K562 (cell line): Measurements from ENCODE around the gene CNPY2. TPM values are rescaled to one million over a fixed set of nuclear protein-coding genes. Genes with fewer than 3 reads are reported as not detected.
A peak's percentile ranks its signal among the peaks of the same experiment; 100 is the strongest.

Source experiments
- BCL6 ChIP-seq: fragments of 250-450 bp; sonication (Bioruptor Pico); IDR thresholded peaks from 2 replicates; pipeline ENCODE4 v1.4.0; 2020
- BHLHE40 ChIP-seq: IDR thresholded peaks from 2 replicates; pipeline ENCODE4 v1.6.1; 2011; ENCODE audit warnings: low read length, improper control_type of control experiment
- BRF1 ChIP-seq: IDR thresholded peaks from 3 replicates; pipeline ENCODE4 v1.6.1; 2011; ENCODE audit warnings: borderline replicate concordance, mild to moderate bottlenecking; ENCODE audit not compliant: insufficient read length; ENCODE audit errors: extremely low read depth
- CEBPB ChIP-seq: fragments of 450-650 bp; IDR thresholded peaks from 2 replicates; pipeline ENCODE4 v1.6.1; 2016; ENCODE audit warnings: missing genetic modification characterization, missing compliant biosample characterization
- CREB3 ChIP-seq: fragments of 450-650 bp; conservative IDR thresholded peaks from 2 replicates; pipeline ENCODE4 v1.6.1; 2016; ENCODE audit warnings: missing genetic modification characterization, low read depth, mild to moderate bottlenecking, missing compliant biosample characterization, moderate library complexity
- DEAF1 ChIP-seq: fragments of 450-650 bp; formaldehyde crosslinking; IDR thresholded peaks from 2 replicates; pipeline ENCODE4 v1.4.0; 2020; ENCODE audit warnings: mild to moderate bottlenecking, moderate library complexity
- IRF9 ChIP-seq: fragments of 450-650 bp; IDR thresholded peaks from 2 replicates; pipeline ENCODE4 v1.6.1; 2016; ENCODE audit warnings: missing biosample characterization, missing genetic modification characterization
- MAX ChIP-seq: sonication (generic); formaldehyde crosslinking; IDR thresholded peaks from 2 replicates; pipeline ENCODE4 v1.9.0; 2022; ENCODE audit warnings: mild to moderate bottlenecking, missing genetic modification reagents
- MTA3 ChIP-seq: fragments of 450-650 bp; formaldehyde crosslinking; IDR thresholded peaks from 2 replicates; pipeline ENCODE4 v1.6.1; 2017; ENCODE audit warnings: mild to moderate bottlenecking, borderline replicate concordance
- NR0B1 ChIP-seq: fragments of 450-650 bp; IDR thresholded peaks from one replicate; pipeline ENCODE4 v1.6.1; 2018; ENCODE audit warnings: mild to moderate bottlenecking, moderate library complexity; ENCODE audit not compliant: partially characterized antibody
- PCBP2 ChIP-seq: fragments of 200-400 bp; formaldehyde crosslinking; IDR thresholded peaks from 2 replicates; pipeline ENCODE4 v1.6.1; 2018; ENCODE audit warnings: low read length, low read depth, mild to moderate bottlenecking, moderate library complexity; ENCODE audit not compliant: poor library complexity, severe bottlenecking
- TFAM ChIP-seq: fragments of 250-450 bp; sonication (Bioruptor Pico); conservative IDR thresholded peaks from 2 replicates; pipeline ENCODE4 v1.5.0; 2021; ENCODE audit warnings: mild to moderate bottlenecking, moderate library complexity
- WHSC1 ChIP-seq: IDR thresholded peaks from one replicate; pipeline ENCODE4 v1.6.1; 2012; ENCODE audit warnings: low read length, control low read depth, inconsistent platforms
- ZNF583 ChIP-seq: fragments of 250-450 bp; sonication (Bioruptor Pico); IDR thresholded peaks from 2 replicates; pipeline ENCODE4 v1.4.0; 2020
- ZNF592 ChIP-seq: fragments of 450-650 bp; IDR thresholded peaks from 2 replicates; pipeline ENCODE4 v1.6.1; 2017; ENCODE audit warnings: antibody characterized with exemption, mild to moderate bottlenecking
- ZNF76 ChIP-seq: fragments of 250-450 bp; sonication (Bioruptor Pico); IDR thresholded peaks from 2 replicates; pipeline ENCODE4 v1.4.0; 2020; ENCODE audit warnings: mild to moderate bottlenecking, moderate library complexity, borderline replicate concordance
- polyA plus RNA-seq, 8 experiments: library from polyadenylated mRNA; depleted of rRNA in 4 of 8; stranded (reverse) in 5 of 8; unstranded in 3 of 8; fragments of >200 nt; fragmentation: Nextera tagmentation in 2 of 8; fragmentation: Illumina TruSeq in 1 of 8; extraction: Ambion mirVana in 2 of 8; extraction: Trizol in 1 of 8; gene quantifications; 2 replicates each; pipeline versions ENCODE4 v1.2.1 to v1.2.3, GENCODE V29; 2011 to 2014; ENCODE audit warnings: inconsistent platforms in 1 of 8, missing spikeins in 1 of 8
- total RNA-seq, 7 experiments: library from RNA; depleted of rRNA in 6 of 7; stranded (reverse); fragments of >200 nt in 6 of 7; fragmentation: Illumina TruSeq in 2 of 7; extraction: Trizol in 2 of 7; gene quantifications; 2 replicates each; pipeline versions ENCODE4 v1.2.1 to v1.2.3, GENCODE V29; 2011 to 2021; ENCODE audit warnings: low replicate concordance in 1 of 7
- TF ChIP-seq, protein P1 (sequence below): fragments of 450-650 bp; formaldehyde crosslinking; IDR thresholded peaks from 2 replicates; pipeline ENCODE4 v1.4.0; 2020; ENCODE audit warnings: mild to moderate bottlenecking, moderate library complexity

The CNPY2 gene
- total and polyA plus RNA-seq, 9 of the 15 experiments (the other 6 are each of a cell fraction or from before 2014, with no cell fraction given): 33.8 to 190 (median 138) TPM

DNA sequence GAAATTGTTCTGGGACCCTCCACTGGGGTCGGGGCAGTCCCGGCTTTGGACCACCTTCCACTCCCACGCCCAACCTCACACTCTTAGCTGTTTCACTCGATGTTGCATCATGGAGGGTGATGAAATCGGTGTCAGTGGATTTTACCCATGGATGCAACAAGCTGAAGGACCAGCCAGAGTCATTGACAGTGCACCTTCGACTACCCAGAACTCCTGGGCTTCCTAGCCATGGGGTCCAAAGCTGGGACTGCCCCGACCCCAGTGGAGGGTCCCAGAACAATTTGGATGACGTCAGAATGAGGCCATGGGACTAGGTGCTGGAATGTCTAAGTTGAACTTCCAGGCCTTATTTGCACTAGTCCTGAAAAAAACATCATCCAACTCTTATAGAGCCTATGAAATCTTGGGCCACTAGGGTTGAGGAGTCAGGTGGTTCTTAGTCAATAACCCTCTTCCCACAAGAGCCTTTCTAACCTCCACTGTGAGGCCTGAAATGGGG lies 22.0 kb upstream of the CNPY2 start (continued):
- TF ChIP-seq BHLHE40: no peak
- no peak for TF ChIP-seq BRF1
- 0 out of 2 replicates have a peak, but pooled peaks have one; percentile 49 for TF ChIP-seq MTA3
- peak; percentile 84; the same call in 1 of the 2 replicates for TF ChIP-seq ZNF592
- TF ChIP-seq TFAM (CRISPR knock-in tag): no peak
- TF ChIP-seq DEAF1 (CRISPR knock-in tag): 0 out of 2 replicates have a peak, but pooled peaks have one; percentile 12
- peak; percentile 90 for TF ChIP-seq ZNF583 (CRISPR knock-in tag)
- no peak for TF ChIP-seq MAX (CRISPR knock-in tag)
- TF ChIP-seq ZNF76: peak; percentile 76; the same call in 1 of the 2 replicates
- TF ChIP-seq, protein P1, sequence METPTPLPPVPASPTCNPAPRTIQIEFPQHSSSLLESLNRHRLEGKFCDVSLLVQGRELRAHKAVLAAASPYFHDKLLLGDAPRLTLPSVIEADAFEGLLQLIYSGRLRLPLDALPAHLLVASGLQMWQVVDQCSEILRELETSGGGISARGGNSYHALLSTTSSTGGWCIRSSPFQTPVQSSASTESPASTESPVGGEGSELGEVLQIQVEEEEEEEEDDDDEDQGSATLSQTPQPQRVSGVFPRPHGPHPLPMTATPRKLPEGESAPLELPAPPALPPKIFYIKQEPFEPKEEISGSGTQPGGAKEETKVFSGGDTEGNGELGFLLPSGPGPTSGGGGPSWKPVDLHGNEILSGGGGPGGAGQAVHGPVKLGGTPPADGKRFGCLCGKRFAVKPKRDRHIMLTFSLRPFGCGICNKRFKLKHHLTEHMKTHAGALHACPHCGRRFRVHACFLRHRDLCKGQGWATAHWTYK (CRISPR knock-in tag): peak; percentile 72
- TF ChIP-seq WHSC1: peak; percentile 77
- peak; percentile 87 for TF ChIP-seq IRF9
- TF ChIP-seq CEBPB (tag): peak; percentile 96
- TF ChIP-seq CREB3 (tag): peak; percentile 43; the same call in 1 of the 2 replicates
- no peak for TF ChIP-seq PCBP2
- no peak for TF ChIP-seq NR0B1
- peak; percentile 16 for TF ChIP-seq BCL6 (CRISPR knock-in tag)
